ENCODE measurements around the gene CHSY1.

Gene CHSY1

GRCh38 chr15:101209285-101209845 lies 42.5 kb downstream of the CHSY1 start:
- no peak for DNase-seq

GRCh38 chr15:101207867-101208288 lies 44.0 kb downstream of the CHSY1 start:
- no peak for DNase-seq

GRCh38 chr15:101206176-101206591 lies 45.7 kb downstream of the CHSY1 start:
- DNase-seq = peak; percentile 59

- DNase-seq = no peak
Measured at GRCh38 chr15:101204739-101205535, 46.9 kb downstream of the CHSY1 start.

GRCh38 chr15:101203607-101204189 lies 48.1 kb downstream of the CHSY1 start:
- no peak for DNase-seq

- no peak for DNase-seq
Measured at GRCh38 chr15:101203029-101203573, 48.7 kb downstream of the CHSY1 start.

GRCh38 chr15:101201411-101202174 lies 50.3 kb downstream of the CHSY1 start:
- DNase-seq = no peak

GRCh38 chr15:101200181-101200580 lies 51.7 kb downstream of the CHSY1 start:
- no peak for DNase-seq

GRCh38 chr15:101198800-101199199 lies 53.0 kb downstream of the CHSY1 start:
- DNase-seq = no peak

- DNase-seq = no peak
Measured at GRCh38 chr15:101198031-101198575, 53.7 kb downstream of the CHSY1 start.

GRCh38 chr15:101194546-101195125 lies 57.2 kb downstream of the CHSY1 start:
- DNase-seq = no peak

GRCh38 chr15:101193806-101194545 lies 57.9 kb downstream of the CHSY1 start:
- DNase-seq = no peak

GRCh38 chr15:101193120-101193644 lies 58.7 kb downstream of the CHSY1 start:
- no peak for DNase-seq

- DNase-seq = no peak
Measured at GRCh38 chr15:101192081-101192480, 59.8 kb downstream of the CHSY1 start.

- no peak for DNase-seq
Measured at GRCh38 chr15:101191242-101191641, 60.6 kb downstream of the CHSY1 start.

GRCh38 chr15:101190092-101190595 lies 61.7 kb downstream of the CHSY1 start:
- DNase-seq = no peak

GRCh38 chr15:101189409-101190091 lies 62.3 kb downstream of the CHSY1 start:
- no peak for DNase-seq

GRCh38 chr15:101188637-101189408 lies 63.0 kb downstream of the CHSY1 start:
- DNase-seq = no peak

GRCh38 chr15:101187820-101188636 lies 63.8 kb downstream of the CHSY1 start:
- DNase-seq = no peak

All from activated CD4-positive, alpha-beta T cell treated with anti-CD3 and anti-CD28 coated beads, Interleukin-2, amount 50 U/mL, for 1 hour (primary cell).